Islet of Langerhans (tissue), 1 donor: Measurements from ENCODE around the gene THSD7B.
"Not testable (repeated sequence)": the region's sequence is repeated elsewhere in the genome, so short reads cannot be mapped to it uniquely, and the experiment has no call there.

Source experiments
- FAIRE-seq: peaks from one replicate; lab custom pipeline; 2011; peaks lifted over from hg19 to GRCh38; lab: Jason Lieb, UNC

The THSD7B gene

DNA sequence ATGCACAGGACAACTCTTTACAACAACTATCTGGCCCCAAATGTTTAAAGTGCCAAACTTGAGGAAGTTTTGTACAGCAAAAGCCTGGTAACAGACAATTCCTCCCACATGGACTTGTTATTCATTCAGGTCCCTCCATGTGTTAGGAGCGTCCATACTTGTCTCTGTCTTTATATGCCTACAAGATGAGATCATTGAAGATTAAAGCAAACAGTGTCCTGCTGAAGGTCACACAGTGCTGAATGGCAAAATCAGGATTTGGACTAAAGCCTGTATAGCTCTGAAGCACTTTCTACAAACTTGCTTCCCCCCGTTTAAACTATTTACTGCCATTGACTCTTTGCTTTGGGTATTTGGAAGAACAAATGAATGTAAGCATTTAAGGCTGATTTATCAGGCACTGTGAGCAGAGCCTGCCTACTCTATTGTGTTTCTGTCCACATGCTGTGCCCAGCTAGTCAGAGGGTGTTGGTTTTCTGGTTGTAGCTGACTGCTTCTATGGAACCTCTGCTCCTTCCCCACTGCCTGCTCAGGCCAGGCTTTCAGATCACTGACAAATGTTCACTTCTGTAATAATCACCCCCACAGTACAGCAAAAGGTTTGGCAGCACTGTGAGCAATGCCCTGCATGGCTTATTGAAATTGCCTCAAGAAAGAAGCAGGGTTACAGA lies 274.3 kb downstream of the THSD7B start:
- FAIRE-seq = no peak

DNA sequence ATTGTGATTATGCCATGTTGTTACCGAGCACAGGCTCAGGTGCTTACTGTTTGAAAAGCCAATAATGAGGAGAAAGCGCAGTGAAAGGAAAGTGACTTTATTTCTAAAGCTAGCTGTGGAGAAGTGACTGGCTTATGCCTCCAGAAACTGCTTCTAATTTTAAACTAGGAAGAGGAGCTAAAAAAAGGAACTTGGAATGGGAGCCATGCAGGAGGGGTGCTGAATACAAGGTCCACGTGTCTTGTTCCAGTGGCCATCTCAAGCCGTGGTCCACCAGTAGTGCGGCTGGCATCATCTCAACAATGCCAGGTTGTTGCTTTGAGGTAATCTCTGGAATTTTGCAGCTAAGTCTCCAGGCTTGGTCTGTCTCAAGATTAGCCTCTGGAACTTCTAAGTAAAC lies 282.0 kb downstream of the THSD7B start:
- no peak for FAIRE-seq

DNA sequence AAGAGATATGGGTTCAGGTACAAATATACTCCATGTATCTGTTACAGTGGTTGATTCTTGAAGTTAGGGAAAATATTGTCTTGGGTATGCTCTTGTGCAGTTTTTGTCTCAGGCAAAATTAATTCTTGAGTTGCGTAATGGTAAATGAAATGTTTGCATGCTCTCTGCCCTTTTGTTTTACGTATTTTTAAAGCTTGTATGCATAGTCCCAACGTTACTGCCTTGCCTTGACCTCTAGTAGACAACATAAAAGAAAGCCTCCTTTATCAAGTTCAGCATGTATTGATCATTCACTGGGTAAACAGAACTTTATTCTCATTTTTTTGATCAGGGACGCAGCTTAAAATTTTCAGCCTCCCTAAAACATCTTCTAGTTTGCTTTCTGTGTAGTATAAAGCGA lies 283.1 kb downstream of the THSD7B start:
- FAIRE-seq = no peak

DNA sequence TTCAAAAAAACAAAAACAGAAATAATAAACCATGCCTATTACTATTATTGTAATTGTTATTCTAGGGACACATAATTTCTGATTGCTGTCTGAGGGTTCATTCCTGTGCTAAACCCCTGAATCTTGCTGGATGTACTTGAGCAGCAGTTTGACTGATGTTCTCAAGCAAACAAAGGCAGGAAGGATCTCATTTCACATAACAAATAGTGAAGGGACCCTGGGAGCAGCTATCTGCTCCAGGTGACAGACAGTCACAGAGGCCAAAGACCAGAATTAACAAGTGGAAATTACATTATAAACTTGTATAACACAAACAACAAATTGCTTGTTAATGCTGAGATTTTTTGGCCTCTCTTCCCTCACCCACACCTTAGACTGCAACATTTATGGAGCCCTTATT lies 284.2 kb downstream of the THSD7B start:
- no peak for FAIRE-seq

DNA sequence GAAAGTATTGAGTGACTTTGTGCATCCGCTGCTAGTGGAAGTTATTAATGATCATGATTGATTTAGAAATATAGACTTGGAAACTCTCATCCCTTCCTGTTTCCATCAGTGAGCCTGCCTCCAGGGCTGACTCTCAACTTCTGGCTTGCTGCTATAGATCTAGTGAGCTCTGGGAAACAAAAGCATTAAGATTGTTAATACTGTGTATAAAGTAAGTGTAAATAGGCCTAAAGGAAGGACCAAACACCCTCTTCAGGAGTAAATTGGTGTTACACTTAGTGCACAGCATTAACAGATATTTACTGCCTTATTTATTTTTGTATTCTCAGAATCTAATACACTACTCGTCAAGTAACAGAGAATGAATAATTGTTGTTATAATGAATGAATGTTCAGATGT lies 285.6 kb downstream of the THSD7B start:
- FAIRE-seq = no peak

DNA sequence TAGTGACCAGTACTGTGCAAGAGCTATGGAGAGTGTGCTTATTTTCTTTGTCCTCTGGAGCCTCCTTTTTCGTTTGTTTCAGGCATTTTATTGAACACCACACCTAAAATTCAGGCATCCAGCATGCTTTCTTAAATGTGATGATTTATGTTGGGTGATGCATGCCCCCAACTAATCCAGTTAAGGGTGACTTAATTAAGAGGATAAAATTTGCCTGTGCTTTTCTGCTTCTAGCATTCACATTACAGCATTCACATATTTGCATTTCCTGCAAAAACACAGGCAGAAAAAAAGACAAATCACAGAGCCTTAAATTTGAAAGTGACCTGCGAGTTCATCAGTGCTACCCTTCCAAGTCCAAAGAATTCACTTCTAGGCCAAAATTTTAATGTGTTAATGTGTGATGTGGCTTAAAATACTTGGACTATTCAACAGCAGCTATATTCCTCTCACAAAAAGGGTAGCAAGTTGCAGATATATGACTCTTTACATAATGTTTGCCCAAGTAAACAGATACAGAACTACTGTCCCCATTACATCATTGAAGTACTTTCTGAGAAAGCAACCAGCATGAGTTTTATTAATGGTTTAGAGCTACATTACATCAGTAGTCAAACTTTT lies 286.5 kb downstream of the THSD7B start:
- FAIRE-seq = no peak

DNA sequence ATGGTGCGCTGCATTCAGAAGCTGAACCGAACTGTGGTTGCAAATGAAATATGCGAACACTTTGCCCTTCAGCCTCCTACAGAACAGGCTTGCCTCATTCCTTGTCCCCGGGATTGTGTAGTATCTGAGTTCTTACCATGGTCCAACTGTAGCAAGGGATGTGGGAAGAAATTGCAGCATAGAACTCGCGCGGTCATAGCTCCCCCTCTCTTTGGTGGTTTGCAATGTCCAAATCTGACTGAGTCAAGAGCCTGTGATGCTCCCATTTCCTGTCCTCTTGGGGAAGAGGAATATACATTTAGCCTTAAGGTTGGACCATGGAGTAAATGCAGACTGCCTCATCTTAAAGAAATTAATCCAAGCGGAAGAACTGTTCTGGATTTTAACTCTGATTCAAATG lies 291.4 kb downstream of the THSD7B start:
- FAIRE-seq = no peak

DNA sequence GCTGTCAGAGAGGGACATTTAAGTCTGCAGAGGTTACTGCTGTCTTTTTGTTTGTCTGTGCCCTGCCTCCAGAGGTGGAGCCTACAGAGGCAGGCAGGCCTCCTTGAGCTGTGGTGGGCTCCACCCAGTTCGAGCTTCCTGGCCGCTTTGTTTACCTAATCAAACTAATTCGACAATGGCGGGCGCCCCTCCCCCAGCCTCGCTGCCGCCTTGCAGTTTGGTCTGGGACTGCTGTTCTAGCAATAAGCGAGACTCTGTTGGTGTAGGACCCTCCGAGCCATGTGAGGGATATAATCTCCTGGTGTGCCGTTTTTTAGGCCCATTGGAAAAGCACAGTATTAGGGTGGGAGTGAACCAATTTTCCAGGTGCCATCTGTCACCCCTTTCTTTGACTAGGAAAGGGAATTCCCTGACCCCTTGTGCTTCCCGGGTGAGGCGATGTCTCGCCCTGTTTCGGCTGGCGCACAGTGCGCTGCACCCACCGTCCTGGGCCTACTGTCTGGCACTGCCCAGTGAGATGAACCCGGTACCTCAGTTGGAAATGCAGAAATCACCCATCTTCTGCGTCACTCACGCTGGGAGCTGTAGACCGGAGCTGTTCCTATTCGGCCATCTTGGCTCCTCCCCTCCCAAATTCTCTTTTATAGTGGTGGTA lies 310.9 kb downstream of the THSD7B start:
- not testable (repeated sequence) for FAIRE-seq

DNA sequence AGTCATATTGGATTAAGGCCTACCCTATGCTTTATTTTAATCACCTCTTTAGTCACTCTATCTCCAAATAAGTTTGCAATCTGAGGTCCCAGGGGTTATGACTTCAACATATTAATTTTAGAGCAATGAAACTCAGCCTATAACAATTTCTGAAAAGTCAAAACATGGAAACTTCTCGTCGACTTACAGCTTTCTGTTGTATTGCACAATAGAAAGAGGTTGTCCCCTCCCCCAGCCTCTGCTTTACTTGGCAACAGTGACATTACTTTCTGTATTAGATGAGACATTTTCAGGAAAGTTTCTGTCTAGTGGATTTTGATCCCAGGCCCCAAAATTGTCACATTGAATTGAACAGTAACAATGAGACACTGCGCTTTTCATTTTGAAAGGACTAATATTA lies 326.4 kb downstream of the THSD7B start:
- no peak for FAIRE-seq

DNA sequence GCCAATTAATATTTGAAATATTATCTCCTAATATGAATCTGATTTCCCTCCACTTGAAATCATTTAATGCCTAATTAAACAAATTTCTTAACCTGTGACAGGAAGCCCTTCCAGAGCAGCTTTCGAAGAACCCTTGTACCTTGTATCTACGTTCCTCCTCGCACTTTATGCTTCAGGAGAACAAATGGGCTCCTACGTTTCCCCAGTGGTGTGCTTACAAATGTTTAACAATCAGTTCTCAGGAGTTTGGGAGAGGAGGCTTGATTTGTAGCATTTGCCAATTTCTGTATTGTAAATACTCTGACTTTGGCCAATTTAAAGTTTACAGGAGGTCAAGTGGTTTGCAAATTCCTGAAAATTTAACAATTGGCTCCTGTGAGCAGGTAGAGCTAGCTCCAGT lies 327.8 kb downstream of the THSD7B start:
- no peak for FAIRE-seq

DNA sequence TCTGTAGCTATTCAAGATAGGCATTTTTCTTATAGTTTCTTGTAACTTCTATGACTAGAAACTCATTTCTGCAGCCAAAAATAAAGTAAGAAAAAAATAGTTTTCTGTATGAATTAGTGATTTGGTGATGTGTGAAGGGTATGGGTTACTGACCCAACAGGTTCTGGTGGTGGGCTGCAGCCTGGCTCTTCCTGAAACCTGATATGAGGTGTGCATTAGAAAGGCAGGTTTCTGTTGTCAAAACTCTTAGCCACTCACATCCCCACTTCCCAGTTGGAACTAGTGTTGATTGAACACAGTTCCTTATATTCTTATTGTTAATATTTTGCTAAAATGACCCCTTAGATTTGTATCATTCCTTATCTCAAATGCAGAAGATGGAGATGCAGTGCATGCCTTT lies 330.8 kb downstream of the THSD7B start:
- no peak for FAIRE-seq

DNA sequence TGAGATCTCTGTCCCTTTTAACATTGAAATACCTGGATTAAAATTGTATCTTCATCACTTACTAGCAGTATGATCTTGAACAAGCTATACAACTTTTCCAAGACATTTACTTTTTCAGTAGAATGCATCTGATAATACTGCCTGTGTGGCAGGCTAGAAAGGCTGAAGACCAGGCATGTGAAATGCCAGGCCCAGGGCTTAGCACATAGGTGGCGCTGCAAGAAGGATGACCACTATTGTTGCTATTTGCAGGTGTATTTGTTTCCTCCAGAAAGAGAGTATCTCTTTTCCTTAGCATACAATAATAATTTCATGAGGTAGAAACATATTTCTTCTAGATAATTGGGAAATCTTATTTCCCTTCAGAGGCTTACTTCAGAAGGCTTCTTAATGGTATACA lies 331.3 kb downstream of the THSD7B start:
- no peak for FAIRE-seq

DNA sequence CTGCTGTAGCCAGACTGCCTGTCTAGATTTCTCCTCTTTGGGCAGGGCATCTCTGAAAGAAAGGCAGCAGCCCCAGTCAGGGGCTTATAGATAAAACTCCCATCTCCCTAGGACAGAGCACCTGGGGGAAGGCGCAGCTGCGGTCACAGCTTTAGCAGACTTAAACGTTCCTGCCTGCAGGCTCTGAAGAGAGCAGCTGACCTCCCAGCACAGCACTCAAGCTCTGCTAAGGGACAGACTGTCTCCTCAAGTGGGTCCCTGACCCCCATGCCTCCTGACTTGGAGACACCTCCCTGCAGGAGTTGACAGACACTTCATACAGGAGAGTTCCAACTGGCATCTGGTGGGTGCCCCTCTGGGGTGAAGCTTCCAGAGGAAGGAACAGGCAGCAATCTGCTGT lies 336.5 kb downstream of the THSD7B start:
- FAIRE-seq = not testable (repeated sequence)

DNA sequence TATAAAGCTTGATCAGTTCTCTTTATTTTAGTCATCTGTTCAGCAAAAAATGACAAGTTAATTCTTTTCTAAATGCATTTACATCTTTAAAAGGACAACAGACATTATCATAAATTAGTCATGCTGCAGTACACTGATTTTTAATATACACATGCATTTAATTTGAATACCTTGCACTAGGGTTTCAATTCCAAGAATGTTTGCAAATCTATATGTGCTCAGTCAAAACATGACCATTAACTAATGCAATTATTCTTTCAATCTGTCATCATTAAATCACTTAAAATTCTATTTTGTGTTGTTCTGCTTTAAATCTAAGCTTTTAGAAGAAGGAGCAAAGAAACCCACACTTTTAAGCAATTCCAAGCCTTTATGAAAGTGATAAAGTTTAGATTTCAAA lies 342.6 kb downstream of the THSD7B start:
- FAIRE-seq = no peak

DNA sequence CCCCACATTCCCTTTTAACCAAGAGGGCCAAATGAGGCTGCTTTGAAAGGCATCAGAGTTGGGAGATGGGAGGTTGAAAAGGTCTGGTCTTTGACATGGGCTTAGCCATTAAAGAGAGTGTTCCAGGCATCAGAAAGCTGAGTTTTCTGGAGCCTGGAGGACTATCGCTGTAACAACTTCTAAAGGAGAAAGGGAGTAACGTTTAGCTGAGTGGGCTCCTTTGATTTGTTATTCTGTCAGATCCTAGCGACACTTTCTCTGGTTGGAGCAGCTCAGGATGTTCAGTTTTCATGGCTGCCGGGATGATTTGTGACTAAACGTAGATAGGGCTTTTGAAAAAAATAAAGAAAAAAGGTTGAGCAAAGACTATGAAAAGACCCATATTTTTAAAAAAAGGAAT lies 346.6 kb downstream of the THSD7B start:
- FAIRE-seq = no peak

DNA sequence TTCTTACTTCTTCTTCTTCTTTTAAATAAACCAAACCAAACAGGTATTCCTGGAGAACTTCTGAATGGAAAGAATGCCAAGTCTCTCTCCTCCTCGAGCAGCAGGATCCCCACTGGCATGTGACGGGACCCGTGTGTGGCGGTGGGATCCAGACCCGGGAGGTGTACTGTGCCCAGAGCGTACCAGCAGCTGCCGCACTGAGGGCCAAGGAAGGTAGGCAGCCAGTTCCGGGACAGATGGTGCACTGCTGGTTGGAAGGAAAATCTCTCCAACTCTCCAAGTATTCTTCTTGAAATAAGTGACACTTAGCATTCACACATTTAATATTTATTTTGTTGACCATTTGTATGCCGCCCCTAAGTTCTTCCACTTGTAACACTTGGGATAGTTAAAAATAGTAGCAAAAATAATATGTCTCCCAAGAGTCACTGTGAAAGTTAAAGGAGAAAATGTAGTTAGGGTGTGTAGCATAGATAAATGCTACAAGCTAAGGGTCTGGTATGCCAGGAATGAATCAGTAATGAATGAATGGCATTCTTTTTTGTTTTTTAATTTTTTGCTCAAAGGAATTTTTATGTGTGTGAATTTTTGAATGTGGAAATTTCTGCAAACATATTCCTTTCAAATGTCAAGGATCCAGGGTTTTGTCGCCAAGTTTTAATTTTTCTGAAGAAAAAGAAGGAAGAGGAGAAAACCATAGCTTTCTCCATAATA lies 349.9 kb downstream of the THSD7B start:
- FAIRE-seq = no peak

DNA sequence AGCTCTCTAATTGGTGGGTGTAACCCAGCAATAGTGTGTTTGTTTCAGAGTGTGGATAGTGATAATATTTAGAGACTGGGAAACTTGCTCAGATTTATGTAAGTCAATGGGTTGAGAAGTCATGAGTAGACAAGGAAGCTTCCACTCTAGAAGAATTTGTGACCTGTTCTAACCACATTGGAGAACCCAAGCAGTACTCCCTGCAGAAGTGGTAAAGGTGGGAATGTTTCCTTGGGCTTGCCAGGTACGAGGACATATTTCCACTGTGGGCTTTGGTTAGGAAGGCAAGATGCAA lies 350.4 kb downstream of the THSD7B start:
- FAIRE-seq = no peak

DNA sequence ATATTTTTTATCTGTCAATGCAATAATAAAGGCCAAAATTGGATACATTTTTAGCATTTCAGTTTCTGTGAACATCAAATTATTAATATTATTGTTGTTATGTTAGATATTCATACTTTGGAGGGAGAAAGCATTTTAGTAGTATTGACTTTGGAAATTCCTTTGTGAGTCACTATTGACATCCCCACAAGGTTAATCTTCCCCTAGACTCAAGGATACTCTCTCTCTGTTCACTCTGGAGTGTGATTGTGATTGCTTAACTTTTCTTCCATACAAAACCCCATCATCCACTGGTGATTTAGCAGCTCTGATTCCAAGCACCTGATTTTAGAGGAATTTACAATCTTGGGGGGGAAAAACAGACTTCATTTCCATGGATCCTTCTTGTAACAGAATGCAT lies 352.0 kb downstream of the THSD7B start:
- no peak for FAIRE-seq

DNA sequence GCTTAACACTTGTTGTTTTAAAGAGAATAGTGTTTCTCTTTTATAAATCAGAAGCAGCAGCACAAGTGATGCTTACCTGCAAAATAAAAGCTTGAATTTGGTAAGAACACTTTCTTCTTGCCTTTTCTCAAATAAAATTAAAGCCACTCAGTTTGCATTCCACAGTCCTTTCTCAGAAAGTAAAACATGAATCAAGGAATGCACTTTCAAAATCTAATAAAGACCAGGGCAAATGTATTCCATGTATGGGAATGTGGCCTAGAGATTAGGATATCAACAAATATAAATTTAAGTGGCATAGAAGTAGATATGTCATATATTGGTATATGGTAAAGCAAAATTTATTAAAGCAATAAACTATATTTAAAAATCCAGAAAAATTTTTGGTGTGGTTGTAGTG lies 352.8 kb downstream of the THSD7B start:
- FAIRE-seq = no peak

DNA sequence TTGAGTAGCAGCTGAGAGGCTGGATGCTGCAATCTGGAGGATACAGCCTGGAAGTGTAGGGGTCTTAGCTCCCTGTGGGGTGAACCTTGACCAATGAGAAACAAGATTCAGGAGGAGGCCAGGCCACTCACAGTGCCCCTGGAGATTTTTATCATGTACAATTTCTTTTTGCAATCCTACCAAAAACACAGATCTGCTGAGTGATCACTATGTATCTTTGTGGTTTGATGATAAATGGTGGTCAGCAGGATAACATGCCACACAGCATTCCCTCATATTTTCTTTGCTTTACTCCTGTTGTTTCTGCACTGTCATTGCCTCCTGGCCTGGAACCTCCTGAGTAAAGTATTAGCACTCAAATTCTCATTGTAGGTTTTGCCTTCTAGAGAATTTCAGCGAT lies 357.9 kb downstream of the THSD7B start:
- FAIRE-seq = no peak

DNA sequence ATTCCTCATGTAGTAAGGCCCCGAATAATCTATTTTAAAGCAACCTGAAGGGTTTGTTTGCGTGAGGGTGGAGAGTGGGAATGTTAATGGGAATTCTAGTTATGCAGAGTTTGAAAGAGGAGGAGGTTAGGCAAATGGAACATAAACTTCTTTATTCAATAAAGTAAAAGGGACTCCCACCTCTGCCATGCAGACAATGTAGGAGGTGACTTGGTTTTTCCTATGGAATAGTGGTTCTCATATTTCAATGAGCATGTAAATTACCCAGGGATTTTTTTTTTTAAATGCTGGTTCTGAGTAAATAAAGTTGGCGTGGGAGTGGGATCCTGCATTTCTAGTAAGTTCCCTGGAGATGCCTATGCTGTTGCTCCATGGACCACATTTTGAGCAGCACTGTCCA lies 367.9 kb downstream of the THSD7B start:
- no peak for FAIRE-seq

DNA sequence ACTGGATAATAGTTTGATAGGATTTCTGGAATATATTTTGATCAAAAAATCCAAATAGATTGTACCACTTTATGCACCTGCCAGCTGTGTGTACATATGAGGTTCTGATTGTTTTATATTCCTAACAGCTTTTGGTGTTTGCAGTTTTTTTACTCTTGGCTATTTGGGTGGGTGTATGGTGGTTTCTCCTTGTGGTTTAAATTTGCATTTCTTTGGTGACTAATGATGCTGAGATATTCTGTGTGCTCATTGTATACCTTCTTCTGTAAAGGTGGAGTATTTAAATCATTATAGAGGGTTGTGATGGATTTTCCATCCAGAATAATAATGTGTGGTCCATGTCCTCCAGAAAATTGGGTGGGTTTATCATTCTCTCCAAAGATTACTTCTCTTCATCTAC lies 372.9 kb downstream of the THSD7B start:
- FAIRE-seq = no peak

DNA sequence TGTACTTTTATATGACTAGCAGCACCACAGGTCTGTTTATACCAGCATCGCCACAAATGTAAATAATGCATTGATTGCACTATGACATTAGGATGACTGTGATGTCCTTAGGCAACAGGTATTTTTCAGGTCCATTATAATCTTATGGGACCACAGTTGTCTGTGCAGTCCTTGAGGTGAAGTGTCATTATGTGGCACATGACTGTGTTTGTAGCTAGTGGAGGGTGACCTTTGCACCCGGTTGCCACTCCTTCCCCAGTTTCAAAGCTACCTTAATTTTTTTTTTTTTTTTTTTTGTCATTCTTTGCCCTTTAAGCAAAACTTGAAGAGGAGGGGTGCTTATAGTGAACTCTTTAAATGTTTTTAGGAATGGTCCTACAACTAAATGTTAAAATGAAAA lies 386.4 kb downstream of the THSD7B start:
- no peak for FAIRE-seq

DNA sequence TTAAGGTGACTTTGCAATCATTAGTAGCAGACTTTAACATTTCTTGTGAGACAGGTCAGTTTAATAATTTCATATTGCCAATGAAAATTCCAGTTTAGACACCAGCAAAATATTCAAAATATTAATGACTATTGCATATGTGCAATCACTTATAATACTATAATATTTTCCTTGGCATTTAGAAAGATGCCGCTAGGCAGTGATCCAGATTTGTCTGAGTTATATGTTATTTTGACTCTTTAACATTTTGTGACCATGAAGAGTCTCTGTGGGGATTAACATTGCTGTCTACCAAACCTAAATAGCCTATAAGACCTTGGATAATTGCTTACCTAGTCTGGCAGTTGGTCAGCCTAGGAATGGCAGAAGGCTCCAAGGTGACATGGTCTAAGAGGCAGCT lies 389.6 kb downstream of the THSD7B start:
- no peak for FAIRE-seq
